Panc1 (cell line): Measurements from ENCODE around the gene TXN. TPM values are rescaled to one million over a fixed set of nuclear protein-coding genes. Genes with fewer than 3 reads are reported as not detected.

Source experiments
- ATAC-seq: fragments of 200-7000 bp; cut with Tn5 transposase; 2 replicates; pipeline ENCODE4 v1.9.1; 2020; ENCODE audit warnings: mild to moderate bottlenecking, moderate library complexity
- BruUV-seq: library from RNA; stranded (reverse); fragments of 400-500 nt; replicated peaks from 2 replicates; lab custom pipeline; 2021; lab: Mats Ljungman, UMichigan
- CTCF ChIA-PET: fragments of 300-600 bp; sonication (Branson Sonifier 250); formaldehyde crosslinking; loops from one replicate; lab custom pipeline; 2022; ENCODE audit warnings: antibody characterized with exemption; lab: Charles Lee
- POLR2A ChIA-PET: fragments of 300-600 bp; sonication (Branson Sonifier 250); formaldehyde crosslinking; loops from one replicate; lab custom pipeline; 2022; ENCODE audit warnings: antibody characterized with exemption; lab: Charles Lee
- DNase-seq: peaks from one replicate; pipeline ENCODE4 v3.0.0-alpha.2; 2010; ENCODE audit warnings: low read depth, low spot score
- H3K27ac ChIP-seq: 2 replicates; pipeline ENCODE4 v1.5.1; 2011; ENCODE audit warnings: mild to moderate bottlenecking, low read length, inconsistent platforms
- H3K27me3 ChIP-seq: fragments of 200-500 bp; sonication (Bioruptor generic); 2 replicates; pipeline ENCODE4 v1.6.0; 2014; ENCODE audit warnings: low read length, inconsistent platforms; ENCODE audit not compliant: control insufficient read depth, insufficient read depth
- H3K36me3 ChIP-seq: fragments of 200-500 bp; sonication (Bioruptor generic); 2 replicates; pipeline ENCODE4 v1.5.1; 2014; ENCODE audit warnings: inconsistent platforms, mild to moderate bottlenecking, low read length, moderate library complexity; ENCODE audit not compliant: control insufficient read depth, insufficient read depth
- H3K4me1 ChIP-seq: 2 replicates; pipeline ENCODE4 v1.5.1; 2011; ENCODE audit warnings: inconsistent platforms, mild to moderate bottlenecking, low read length, moderate library complexity; ENCODE audit not compliant: control insufficient read depth, insufficient read depth
- H3K4me3 ChIP-seq, 2 experiments: 2 replicates each; pipeline ENCODE4 v1.5.1; 2011 to 2012; ENCODE audit warnings: low read depth in 2 of 2, low read length in 2 of 2, mild to moderate bottlenecking in 2 of 2, inconsistent platforms in 1 of 2, moderate library complexity in 1 of 2
- H3K9me3 ChIP-seq: fragments of 200-500 bp; sonication (Bioruptor generic); 2 replicates; pipeline ENCODE4 v1.5.1; 2014; ENCODE audit warnings: low read depth, mild to moderate bottlenecking, inconsistent platforms, low read length, moderate library complexity; ENCODE audit not compliant: control insufficient read depth, insufficient read depth
- POLR2AphosphoS5 ChIP-seq: IDR thresholded peaks from 2 replicates; pipeline ENCODE4 v1.6.1; 2012; ENCODE audit warnings: mild to moderate bottlenecking, low read depth, low read length, moderate library complexity
- SIN3A ChIP-seq: IDR thresholded peaks from 2 replicates; pipeline ENCODE4 v1.6.1; 2012; ENCODE audit warnings: low read depth, mild to moderate bottlenecking, low read length, moderate library complexity, borderline replicate concordance; ENCODE audit not compliant: insufficient read depth
- TCF7L2 ChIP-seq: IDR thresholded peaks from 2 replicates; pipeline ENCODE4 v1.6.1; 2011; ENCODE audit warnings: mild to moderate bottlenecking, low read depth, low read length, inconsistent platforms
- in situ Hi-C: cut with HindIII; loops from 2 replicates; pipeline ENCODE4 v1.10.0; 2016; ENCODE audit warnings: low sequenced_read_pairs, low pct_unique_long_range_greater_than_20kb
- intact Hi-C: fragments of 100-400 bp; cut with micrococcal nuclease; formaldehyde crosslinking; loops from one replicate; pipeline ENCODE4 v1.10.0; 2022; ENCODE audit not compliant: unreplicated experiment
- total RNA-seq: library from RNA; stranded (reverse); gene quantifications from one replicate; pipeline ENCODE4 v1.2.1, GENCODE V29; 2021; ENCODE audit not compliant: unreplicated experiment
- TF ChIP-seq, protein P1 (sequence below), 2 experiments: IDR thresholded peaks; 2 replicates each; pipeline ENCODE4 v1.6.1; 2011 to 2012; ENCODE audit warnings: low read depth in 2 of 2, control low read depth in 1 of 2, low read length in 1 of 2, mild to moderate bottlenecking in 1 of 2, moderate library complexity in 1 of 2; ENCODE audit not compliant: insufficient read depth in 1 of 2
- TF ChIP-seq, protein P2 (sequence below): fragments of 450-650 bp; IDR thresholded peaks from 2 replicates; pipeline ENCODE4 v1.5.1; 2017; ENCODE audit warnings: mild to moderate bottlenecking

TXN gene
- total RNA-seq, 1 experiment from 2014 or later, result 197 TPM

DNA sequence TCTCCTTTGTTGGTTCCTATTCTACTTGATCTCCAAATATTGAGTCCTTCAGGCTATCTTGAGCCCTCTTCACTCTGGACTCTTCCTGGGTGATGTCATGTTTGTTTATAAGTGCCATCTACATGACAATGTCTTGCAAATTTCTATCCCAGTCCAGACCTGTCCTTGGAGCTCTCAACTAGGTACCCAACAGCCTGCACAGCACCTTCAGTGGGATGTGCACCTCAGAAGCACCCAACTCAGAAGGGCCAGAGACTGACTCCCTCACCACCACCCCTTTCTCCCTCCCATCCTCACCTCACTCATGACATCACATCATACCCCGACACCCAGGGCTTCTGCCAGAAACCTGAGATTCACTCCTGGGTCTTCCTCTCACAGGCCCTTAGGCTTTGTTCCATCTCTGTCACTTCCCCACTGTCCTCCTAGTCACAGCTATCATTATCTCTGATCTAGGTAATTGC lies 14.4 kb downstream of the TXN start:
- Histone ChIP-seq H3K9me3 (no peaks in the 10 kb centered on the region), H3K4me3 (no peak overlapping the region), H3K36me3 (peaks cover 14% of the 10 kb centered on the region; the same call in 1 of the 2 replicates), H3K27me3 (no peaks in the 10 kb centered on the region), H3K27ac (no peak overlapping the region), H3K4me1 (no peaks in the 10 kb centered on the region)
- DNase-seq (no peak), ATAC-seq (no peak)
- BruUV-seq, result no TSS peak
- intact Hi-C loops (no loop called here), in situ Hi-C loops (no loop called here)
- ChIA-PET POLR2A (no interaction called here), CTCF (no interaction called here)
- no peak for TF ChIP-seq SIN3A
- TF ChIP-seq, protein P1, sequence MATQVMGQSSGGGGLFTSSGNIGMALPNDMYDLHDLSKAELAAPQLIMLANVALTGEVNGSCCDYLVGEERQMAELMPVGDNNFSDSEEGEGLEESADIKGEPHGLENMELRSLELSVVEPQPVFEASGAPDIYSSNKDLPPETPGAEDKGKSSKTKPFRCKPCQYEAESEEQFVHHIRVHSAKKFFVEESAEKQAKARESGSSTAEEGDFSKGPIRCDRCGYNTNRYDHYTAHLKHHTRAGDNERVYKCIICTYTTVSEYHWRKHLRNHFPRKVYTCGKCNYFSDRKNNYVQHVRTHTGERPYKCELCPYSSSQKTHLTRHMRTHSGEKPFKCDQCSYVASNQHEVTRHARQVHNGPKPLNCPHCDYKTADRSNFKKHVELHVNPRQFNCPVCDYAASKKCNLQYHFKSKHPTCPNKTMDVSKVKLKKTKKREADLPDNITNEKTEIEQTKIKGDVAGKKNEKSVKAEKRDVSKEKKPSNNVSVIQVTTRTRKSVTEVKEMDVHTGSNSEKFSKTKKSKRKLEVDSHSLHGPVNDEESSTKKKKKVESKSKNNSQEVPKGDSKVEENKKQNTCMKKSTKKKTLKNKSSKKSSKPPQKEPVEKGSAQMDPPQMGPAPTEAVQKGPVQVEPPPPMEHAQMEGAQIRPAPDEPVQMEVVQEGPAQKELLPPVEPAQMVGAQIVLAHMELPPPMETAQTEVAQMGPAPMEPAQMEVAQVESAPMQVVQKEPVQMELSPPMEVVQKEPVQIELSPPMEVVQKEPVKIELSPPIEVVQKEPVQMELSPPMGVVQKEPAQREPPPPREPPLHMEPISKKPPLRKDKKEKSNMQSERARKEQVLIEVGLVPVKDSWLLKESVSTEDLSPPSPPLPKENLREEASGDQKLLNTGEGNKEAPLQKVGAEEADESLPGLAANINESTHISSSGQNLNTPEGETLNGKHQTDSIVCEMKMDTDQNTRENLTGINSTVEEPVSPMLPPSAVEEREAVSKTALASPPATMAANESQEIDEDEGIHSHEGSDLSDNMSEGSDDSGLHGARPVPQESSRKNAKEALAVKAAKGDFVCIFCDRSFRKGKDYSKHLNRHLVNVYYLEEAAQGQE (IDR thresholded peaks at IDR 0.05; ENCODE audit: insufficient read depth in 1 of 2, low read depth in 2 of 2, low read length in 1 of 2), result no peak
- TF ChIP-seq TCF7L2, result no peak
- TF ChIP-seq POLR2AphosphoS5, result no peak
- TF ChIP-seq, protein P2, sequence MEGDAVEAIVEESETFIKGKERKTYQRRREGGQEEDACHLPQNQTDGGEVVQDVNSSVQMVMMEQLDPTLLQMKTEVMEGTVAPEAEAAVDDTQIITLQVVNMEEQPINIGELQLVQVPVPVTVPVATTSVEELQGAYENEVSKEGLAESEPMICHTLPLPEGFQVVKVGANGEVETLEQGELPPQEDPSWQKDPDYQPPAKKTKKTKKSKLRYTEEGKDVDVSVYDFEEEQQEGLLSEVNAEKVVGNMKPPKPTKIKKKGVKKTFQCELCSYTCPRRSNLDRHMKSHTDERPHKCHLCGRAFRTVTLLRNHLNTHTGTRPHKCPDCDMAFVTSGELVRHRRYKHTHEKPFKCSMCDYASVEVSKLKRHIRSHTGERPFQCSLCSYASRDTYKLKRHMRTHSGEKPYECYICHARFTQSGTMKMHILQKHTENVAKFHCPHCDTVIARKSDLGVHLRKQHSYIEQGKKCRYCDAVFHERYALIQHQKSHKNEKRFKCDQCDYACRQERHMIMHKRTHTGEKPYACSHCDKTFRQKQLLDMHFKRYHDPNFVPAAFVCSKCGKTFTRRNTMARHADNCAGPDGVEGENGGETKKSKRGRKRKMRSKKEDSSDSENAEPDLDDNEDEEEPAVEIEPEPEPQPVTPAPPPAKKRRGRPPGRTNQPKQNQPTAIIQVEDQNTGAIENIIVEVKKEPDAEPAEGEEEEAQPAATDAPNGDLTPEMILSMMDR, result no peak

DNA sequence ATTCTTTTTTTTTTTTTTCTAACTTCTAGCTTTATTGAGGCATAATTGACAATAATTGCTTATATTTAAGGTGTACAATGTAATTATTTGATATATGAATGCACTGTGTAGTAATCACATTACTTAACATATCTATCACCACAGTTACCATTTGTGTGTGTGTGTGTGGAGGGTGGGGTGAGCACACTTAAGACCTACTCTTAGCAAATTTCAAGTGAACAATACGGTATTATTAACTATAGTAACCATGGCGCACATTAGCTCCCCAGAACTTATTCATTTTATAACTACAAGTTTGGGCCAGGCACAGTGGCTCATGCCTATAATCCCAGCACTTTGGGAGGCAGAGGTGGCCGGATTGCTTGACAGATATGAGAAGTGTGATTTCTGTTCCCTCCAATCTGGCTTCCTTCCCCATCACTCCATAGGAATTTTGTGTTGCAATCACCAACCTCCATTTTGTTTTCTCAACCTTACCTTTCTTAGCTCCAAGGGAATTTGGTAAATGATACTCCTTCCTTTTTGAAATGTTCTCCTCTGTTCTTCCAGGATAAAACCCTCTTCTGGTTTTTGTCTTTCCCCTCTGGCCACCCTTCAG lies 14.9 kb downstream of the TXN start:
- ATAC-seq (no peak), DNase-seq (no peak)
- Histone ChIP-seq H3K36me3 (peaks cover 14% of the 10 kb centered on the region; the same call in 1 of the 2 replicates), H3K4me1 (no peaks in the 10 kb centered on the region), H3K27ac (no peak overlapping the region), H3K9me3 (no peaks in the 10 kb centered on the region), H3K4me3 (no peak overlapping the region), H3K27me3 (no peaks in the 10 kb centered on the region)
- in situ Hi-C loops, result no loop called here
- no TSS peak for BruUV-seq
- CTCF ChIA-PET, result no interaction called here
- TF ChIP-seq TCF7L2 (no peak), POLR2AphosphoS5 (no peak), SIN3A (no peak)
- TF ChIP-seq, protein P2, result no peak
- TF ChIP-seq, protein P1 (IDR thresholded peaks at IDR 0.05; ENCODE audit: insufficient read depth in 1 of 2, low read depth in 2 of 2, low read length in 1 of 2), result no peak
- intact Hi-C loops, result no loop called here
- POLR2A ChIA-PET, result no interaction called here
